Body of pancreas (tissue), 4 donors: Measurements from ENCODE around the gene RXRB.

Experiments used
- CTCF ChIP-seq, 7 experiments: fragments of 450-650 bp in 4 of 7; fragments of 200-600 bp in 3 of 7; sonication (generic) in 3 of 7; IDR thresholded peaks; one replicate each; pipeline ENCODE4 v1.5.1; 2016 to 2019; ENCODE audit warnings: antibody characterized with exemption in 7 of 7
- POLR2A ChIP-seq, 3 donors: fragments of 450-650 bp; IDR thresholded peaks; one replicate each; pipeline ENCODE4 v1.6.1; 2016; ENCODE audit warnings: antibody characterized with exemption in 3 of 3, mild to moderate bottlenecking in 2 of 3

- TF ChIP-seq CTCF (IDR thresholded peaks at IDR 0.05) (no peak), POLR2A (IDR thresholded peaks at IDR 0.05) (no peak)
These were observed 10.7 kb upstream of the RXRB start for GRCh38 chr6:33211136-33211535.
